GM12801 (cell line): ENCODE results near the gene KHSRP.

Source experiments
- TF ChIP-seq, protein P1 (sequence below): IDR thresholded peaks from one replicate; pipeline ENCODE4 v1.5.1; 2011; ENCODE audit warnings: control low read depth; ENCODE audit not compliant: insufficient read length; ENCODE audit errors: extremely low read depth

KHSRP gene

DNA sequence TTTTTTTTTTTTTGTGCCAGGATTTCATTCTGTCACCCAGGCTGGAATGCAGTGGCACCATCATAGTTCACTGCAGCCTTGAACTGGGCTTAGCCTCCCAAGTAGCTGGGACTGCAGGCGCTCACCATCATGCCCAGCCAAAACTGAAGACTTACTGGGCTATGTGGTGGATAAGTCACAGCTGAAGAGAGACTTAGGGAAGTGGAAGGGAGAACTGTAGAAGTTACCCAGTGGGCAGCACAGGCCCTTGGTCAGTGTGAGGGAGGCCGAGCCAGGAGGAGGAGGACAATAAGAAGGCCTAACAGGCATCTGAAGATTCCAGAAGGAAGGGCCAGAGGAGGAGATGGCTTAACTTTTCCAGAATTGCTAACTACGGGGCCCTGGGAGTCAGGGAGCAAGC is 44.9 kb downstream of the KHSRP start:
- TF ChIP-seq, protein P1, sequence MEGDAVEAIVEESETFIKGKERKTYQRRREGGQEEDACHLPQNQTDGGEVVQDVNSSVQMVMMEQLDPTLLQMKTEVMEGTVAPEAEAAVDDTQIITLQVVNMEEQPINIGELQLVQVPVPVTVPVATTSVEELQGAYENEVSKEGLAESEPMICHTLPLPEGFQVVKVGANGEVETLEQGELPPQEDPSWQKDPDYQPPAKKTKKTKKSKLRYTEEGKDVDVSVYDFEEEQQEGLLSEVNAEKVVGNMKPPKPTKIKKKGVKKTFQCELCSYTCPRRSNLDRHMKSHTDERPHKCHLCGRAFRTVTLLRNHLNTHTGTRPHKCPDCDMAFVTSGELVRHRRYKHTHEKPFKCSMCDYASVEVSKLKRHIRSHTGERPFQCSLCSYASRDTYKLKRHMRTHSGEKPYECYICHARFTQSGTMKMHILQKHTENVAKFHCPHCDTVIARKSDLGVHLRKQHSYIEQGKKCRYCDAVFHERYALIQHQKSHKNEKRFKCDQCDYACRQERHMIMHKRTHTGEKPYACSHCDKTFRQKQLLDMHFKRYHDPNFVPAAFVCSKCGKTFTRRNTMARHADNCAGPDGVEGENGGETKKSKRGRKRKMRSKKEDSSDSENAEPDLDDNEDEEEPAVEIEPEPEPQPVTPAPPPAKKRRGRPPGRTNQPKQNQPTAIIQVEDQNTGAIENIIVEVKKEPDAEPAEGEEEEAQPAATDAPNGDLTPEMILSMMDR = no peak

DNA sequence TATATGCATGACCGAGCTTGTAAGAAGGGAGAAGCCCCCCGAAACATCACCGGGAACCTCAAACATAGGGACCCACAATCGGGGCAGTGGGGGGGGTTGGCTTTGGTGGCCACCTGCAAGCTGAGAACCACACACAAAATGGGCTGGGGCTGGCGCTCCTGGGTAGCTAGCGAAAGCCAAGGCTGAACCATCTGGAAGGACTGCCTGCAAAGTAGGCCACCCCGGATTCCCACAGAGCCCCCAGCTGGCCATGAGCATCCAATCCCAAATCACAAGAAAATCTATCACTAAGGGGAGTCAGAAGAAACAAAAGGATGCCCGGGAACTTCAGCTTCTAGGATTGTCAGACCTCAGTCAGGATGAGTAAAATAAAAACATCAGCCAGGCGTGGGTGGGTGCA is 46.1 kb downstream of the KHSRP start:
- TF ChIP-seq, protein P1 = no peak

DNA sequence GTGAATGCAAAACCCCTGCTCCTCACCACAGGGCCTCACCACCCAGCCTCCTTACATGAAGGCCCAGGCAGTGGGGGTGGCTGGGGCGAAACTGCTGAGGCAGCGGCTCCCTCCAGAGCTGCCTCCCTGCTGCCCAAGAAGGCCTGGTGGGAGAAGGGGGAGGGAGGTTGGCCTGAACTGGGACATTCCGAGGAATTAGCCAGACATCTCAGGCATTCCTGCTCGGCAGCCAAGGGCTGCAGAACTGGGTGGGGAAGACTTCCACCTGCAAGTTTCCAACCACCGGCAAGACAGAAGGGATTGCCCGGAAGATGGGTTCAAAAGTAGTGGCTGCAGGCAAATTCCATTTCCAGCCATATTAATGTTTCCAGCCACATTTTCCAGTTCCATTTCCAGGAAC is 46.6 kb downstream of the KHSRP start:
- TF ChIP-seq, protein P1 = no peak

DNA sequence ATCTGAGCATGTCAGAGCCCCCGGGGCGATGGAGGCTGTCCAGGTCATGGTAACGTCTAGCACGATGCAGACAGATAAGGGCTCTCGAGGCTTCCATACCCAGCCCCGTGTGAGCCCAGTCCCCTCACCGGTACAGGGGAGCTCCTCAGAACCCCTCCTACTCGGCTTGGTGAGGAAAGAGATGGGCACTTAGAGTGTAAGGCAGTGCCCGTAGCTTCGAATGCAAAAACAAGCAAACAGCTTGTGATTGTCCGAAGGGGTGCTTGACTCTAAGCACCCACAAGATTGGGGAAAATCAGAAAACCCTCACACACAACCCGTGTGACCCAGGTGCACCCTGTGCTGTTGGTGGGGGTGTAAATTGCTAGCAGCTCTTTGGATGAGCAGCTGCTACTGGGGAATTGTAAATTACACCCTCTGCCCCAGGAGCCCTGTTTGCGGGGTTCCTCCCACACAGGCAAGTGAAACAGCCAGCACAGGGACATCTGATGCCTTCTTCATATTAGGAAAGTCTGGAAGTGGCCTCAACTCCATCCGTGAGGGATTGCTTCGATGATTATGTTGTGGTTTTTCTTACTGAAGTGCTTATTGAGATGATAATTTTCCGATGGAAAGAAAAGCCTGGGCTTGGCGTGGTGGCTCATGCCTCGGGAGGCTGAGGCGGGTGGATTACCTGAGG is 48.0 kb downstream of the KHSRP start:
- TF ChIP-seq, protein P1 = no peak

DNA sequence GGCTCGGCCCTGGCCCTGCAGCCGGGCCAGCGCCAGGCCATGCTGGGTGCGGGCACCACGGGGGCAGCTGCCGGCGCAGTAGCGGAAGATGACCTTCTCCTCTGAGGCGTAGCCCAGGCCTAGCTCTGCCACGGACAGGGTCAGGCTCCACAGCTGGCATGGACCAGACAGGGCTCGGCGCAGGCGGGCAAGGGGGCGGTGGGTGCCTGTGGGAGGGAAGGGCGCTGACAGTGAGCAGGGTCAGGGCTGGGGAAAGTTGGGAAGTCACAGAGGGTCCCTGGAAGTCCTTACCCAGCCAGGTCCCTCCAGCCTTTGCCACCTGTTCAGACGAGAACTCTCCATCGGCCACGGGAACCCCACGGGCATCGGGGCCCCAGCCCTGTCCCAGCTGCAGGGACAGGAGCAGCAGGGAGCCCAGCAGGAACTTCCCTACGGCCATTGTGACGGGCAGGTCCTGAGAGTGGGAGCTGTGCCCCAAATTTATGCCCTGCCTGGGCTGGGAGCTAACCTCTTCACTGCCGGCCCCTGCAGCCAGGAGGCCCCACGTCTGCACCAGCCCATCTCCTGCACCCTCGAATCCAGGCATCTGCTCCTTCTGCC is 49.1 kb downstream of the KHSRP start, which contains the start of gene PSPN:
PSPN (minus strand) TSS at position 523 of the 600 bp plus-strand sequence; CDS start at position 439, 84 bp downstream.
- TF ChIP-seq, protein P1 = no peak

DNA sequence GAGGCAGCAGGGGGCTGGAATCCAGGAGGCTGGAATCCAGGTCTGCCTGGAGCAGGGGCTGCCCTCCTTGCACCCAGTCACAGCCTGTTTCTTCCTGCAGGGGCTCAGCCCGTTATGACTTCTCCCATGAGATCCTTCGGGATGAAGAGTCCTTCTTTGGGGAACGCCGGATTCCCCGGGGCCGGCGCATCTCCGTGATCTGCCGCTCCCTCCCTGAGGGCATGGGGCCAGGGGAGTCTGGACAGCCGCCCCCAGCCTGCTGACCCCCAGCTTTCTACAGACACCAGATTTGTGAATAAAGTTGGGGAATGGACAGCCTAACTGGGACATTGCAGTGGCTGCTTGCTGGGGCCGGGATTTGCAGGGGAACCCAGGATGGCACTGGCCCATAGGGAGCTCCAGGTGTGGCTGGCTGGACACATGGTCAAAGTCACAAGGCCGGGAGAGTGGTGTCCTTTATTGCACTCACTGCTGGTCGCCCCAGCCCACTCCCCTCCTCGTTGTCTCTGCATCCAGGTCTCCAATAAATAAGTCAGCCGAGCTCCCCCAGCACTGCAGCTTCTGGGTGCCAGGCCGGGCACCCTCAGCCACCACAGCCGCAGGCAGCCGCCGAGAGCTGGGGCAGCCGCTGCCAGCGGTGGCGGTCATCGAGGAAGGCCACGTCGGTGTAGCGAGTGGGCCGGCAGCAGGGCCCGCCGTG is 49.8 kb downstream of the KHSRP start:
- TF ChIP-seq, protein P1 = no peak

DNA sequence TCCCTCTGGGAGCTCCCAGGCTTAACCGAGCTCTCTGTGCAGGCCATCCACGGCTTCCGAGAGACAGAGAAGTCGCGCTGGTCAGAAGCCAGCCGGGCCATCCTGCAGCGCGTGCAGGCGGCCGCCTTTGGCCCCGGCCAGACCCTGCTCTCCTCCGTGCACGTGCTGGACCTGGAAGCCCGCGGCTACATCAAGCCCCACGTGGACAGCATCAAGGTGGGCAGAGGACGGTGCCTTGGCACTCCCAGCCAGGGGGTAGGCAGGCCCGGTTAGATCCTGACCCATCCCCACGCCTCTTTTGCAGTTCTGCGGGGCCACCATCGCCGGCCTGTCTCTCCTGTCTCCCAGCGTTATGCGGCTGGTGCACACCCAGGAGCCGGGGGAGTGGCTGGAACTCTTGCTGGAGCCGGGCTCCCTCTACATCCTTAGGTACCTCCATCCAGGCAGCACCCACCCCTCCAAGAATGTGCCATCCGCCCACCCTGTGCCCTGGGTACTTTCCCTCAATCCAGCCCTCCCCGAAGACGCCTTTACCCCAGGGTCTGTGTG is 50.4 kb downstream of the KHSRP start:
- TF ChIP-seq, protein P1 = no peak
